GM19035 (cell line): ENCODE results near the gene TLL2.

Experiments
- ATAC-seq: cut with Tn5 transposase; IDR thresholded peaks from one replicate; pipeline ENCODE4 v1.9.1; 2021; ENCODE audit not compliant: unreplicated experiment

The TLL2 gene

GRCh38 chr10:96334616-96335526, 178.9 kb downstream of the TLL2 start:
- no peak for ATAC-seq

GRCh38 chr10:96333101-96333500, 180.6 kb downstream of the TLL2 start:
- no peak for ATAC-seq

- no peak for ATAC-seq
These were observed 186.3 kb downstream of the TLL2 start for GRCh38 chr10:96327462-96327861.

- ATAC-seq: peak; percentile 91
These were observed 187.9 kb downstream of the TLL2 start for GRCh38 chr10:96325719-96326373.

- no peak for ATAC-seq
These were observed 189.3 kb downstream of the TLL2 start for GRCh38 chr10:96324447-96324846.

GRCh38 chr10:96322275-96322674, 191.5 kb downstream of the TLL2 start:
- ATAC-seq: no peak

- ATAC-seq: no peak
These were observed 191.9 kb downstream of the TLL2 start for GRCh38 chr10:96321822-96322221.

GRCh38 chr10:96319754-96320474, 193.8 kb downstream of the TLL2 start:
- no peak for ATAC-seq

- ATAC-seq: no peak
These were observed 196.5 kb downstream of the TLL2 start for GRCh38 chr10:96317067-96317833.
